HG03342 (cell line): ENCODE data around the gene CACNA1C.

ENCODE experiments used
- ATAC-seq: cut with Tn5 transposase; IDR thresholded peaks from one replicate; pipeline ENCODE4 v1.9.1; 2021; ENCODE audit warnings: mild to moderate bottlenecking, moderate library complexity; ENCODE audit not compliant: unreplicated experiment

The CACNA1C gene

GRCh38 chr12:2627076-2627834 is 574.5 kb downstream of the CACNA1C start:
- no peak for ATAC-seq

GRCh38 chr12:2627835-2628191 is 575.0 kb downstream of the CACNA1C start:
- ATAC-seq: no peak

- ATAC-seq: no peak
These were observed 575.6 kb downstream of the CACNA1C start for GRCh38 chr12:2628401-2628800.

GRCh38 chr12:2629051-2629450 is 576.3 kb downstream of the CACNA1C start:
- no peak for ATAC-seq

GRCh38 chr12:2631653-2632350 is 579.0 kb downstream of the CACNA1C start:
- no peak for ATAC-seq

- no peak for ATAC-seq
These were observed 580.5 kb downstream of the CACNA1C start for GRCh38 chr12:2633176-2633824.

- ATAC-seq: no peak
These were observed 581.0 kb downstream of the CACNA1C start for GRCh38 chr12:2633825-2634200.

- no peak for ATAC-seq
These were observed 581.7 kb downstream of the CACNA1C start for GRCh38 chr12:2634471-2634870.

GRCh38 chr12:2636741-2637340 is 584.1 kb downstream of the CACNA1C start:
- no peak for ATAC-seq

GRCh38 chr12:2637371-2637770 is 584.6 kb downstream of the CACNA1C start:
- ATAC-seq: no peak

- no peak for ATAC-seq
These were observed 585.7 kb downstream of the CACNA1C start for GRCh38 chr12:2638273-2639019.

GRCh38 chr12:2639020-2639298 is 586.2 kb downstream of the CACNA1C start:
- ATAC-seq: no peak

- no peak for ATAC-seq
These were observed 587.5 kb downstream of the CACNA1C start for GRCh38 chr12:2640281-2640680.

- no peak for ATAC-seq
These were observed 587.9 kb downstream of the CACNA1C start for GRCh38 chr12:2640709-2641108.

- no peak for ATAC-seq
These were observed 588.4 kb downstream of the CACNA1C start for GRCh38 chr12:2641207-2641606.

- no peak for ATAC-seq
These were observed 589.0 kb downstream of the CACNA1C start for GRCh38 chr12:2641761-2642160.

- ATAC-seq: no peak
These were observed 589.5 kb downstream of the CACNA1C start for GRCh38 chr12:2642176-2642892.

- no peak for ATAC-seq
These were observed 590.2 kb downstream of the CACNA1C start for GRCh38 chr12:2642896-2643425.

GRCh38 chr12:2643576-2644135 is 590.9 kb downstream of the CACNA1C start:
- ATAC-seq: no peak
